GM18502 (cell line): ENCODE measurements around the gene KPRP.

ENCODE experiments used
- ATAC-seq: cut with Tn5 transposase; IDR thresholded peaks from one replicate; pipeline ENCODE4 v1.9.1; 2021; ENCODE audit warnings: mild to moderate bottlenecking; ENCODE audit not compliant: unreplicated experiment, poor library complexity

Gene KPRP

GRCh38 chr1:152768847-152769533 lies 11.2 kb downstream of the KPRP start:
- no peak for ATAC-seq

GRCh38 chr1:152770411-152770810 lies 12.6 kb downstream of the KPRP start:
- ATAC-seq = no peak

- no peak for ATAC-seq
These were observed 17.1 kb downstream of the KPRP start, which contains the start of gene LCE1F for GRCh38 chr1:152774875-152775274. Gene LCE1F, plus strand, starts transcription at chr1:152775140. Its CDS starts 1,232 bp downstream, at chr1:152776372.

- ATAC-seq = no peak
These were observed 18.5 kb downstream of the KPRP start for GRCh38 chr1:152776361-152776760.

- ATAC-seq = no peak
These were observed 19.8 kb downstream of the KPRP start for GRCh38 chr1:152777510-152778137.

GRCh38 chr1:152783095-152783494 lies 25.3 kb downstream of the KPRP start:
- no peak for ATAC-seq

- ATAC-seq = no peak
These were observed 28.3 kb downstream of the KPRP start, which contains the start of gene LCE1E for GRCh38 chr1:152786077-152786476. Gene LCE1E, plus strand, starts transcription at chr1:152786257. Its CDS starts 1,043 bp downstream, at chr1:152787300.

GRCh38 chr1:152795686-152796085 lies 37.9 kb downstream of the KPRP start:
- no peak for ATAC-seq

GRCh38 chr1:152796421-152796820 lies 38.6 kb downstream of the KPRP start, which contains the start of gene LCE1D:
Gene LCE1D, plus strand, starts transcription at chr1:152796721. Its CDS starts 1,074 bp downstream, at chr1:152797795.
- no peak for ATAC-seq

GRCh38 chr1:152801333-152801732 lies 43.5 kb downstream of the KPRP start:
- no peak for ATAC-seq

- ATAC-seq = no peak
These were observed 48.8 kb downstream of the KPRP start, which contains the start of gene LCE1C for GRCh38 chr1:152806576-152806975. Gene LCE1C, minus strand, starts transcription at chr1:152806651. Its CDS starts 1,173 bp downstream, at chr1:152805478.

GRCh38 chr1:152811050-152811449 lies 53.2 kb downstream of the KPRP start:
- ATAC-seq = no peak
